Activated T-cell treated with anti-CD3 and anti-CD28 coated beads for 48 hours (primary cell): Measurements from ENCODE around the gene CATSPERB.
"Not testable (repeated sequence)": the region's sequence is repeated elsewhere in the genome, so short reads cannot be mapped to it uniquely, and the experiment has no call there.

ENCODE experiments used
- DNase-seq: peaks from one replicate; pipeline ENCODE4 v3.0.0-alpha.2; 2020; ENCODE audit warnings: low read depth

CATSPERB gene

DNA sequence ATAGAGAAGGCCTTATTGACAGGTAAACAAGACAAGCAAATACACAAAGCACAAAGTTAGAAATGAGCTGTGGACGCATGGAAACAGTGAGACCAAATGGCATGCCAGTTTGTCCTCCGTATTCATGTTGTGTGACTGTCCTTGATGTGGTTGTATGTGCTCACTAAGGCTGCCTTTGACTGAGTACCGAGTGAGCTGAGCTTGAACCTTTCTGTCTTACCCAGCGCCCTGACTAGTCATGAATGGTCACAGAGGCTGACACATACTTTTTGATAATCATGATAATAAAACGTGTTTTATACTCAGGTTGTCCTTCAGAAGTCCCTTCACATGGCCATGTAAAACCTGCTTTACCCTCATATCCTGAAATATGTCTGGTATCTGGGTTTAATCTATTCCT lies 553 bp upstream of the CATSPERB start:
- DNase-seq = no peak

DNA sequence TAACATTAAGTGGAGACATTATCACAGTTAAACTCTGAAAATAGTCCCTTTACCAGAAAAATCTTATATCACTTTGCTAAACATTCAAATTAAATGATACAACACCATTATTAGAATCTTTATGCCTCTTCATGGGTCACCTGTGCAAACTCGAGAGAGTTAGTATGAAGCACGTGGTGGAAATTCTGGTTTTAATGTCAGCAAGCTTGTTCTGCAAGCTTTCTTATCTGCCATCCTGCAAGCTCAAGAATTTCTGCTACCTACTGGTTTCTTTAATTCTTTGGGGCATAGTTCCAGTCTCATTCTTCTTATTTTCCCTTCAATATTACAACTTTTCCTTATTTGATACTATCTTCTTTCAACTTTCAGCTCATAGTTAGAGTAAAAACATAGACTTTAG lies 868 bp downstream of the CATSPERB start:
- DNase-seq = no peak

- no peak for DNase-seq
Observed at GRCh38 chr14:91729756-91730155, 2.1 kb downstream of the CATSPERB start.

GRCh38 chr14:91728616-91729183 lies 3.2 kb downstream of the CATSPERB start:
- DNase-seq = no peak

GRCh38 chr14:91727121-91727520 lies 4.8 kb downstream of the CATSPERB start:
- no peak for DNase-seq

DNA sequence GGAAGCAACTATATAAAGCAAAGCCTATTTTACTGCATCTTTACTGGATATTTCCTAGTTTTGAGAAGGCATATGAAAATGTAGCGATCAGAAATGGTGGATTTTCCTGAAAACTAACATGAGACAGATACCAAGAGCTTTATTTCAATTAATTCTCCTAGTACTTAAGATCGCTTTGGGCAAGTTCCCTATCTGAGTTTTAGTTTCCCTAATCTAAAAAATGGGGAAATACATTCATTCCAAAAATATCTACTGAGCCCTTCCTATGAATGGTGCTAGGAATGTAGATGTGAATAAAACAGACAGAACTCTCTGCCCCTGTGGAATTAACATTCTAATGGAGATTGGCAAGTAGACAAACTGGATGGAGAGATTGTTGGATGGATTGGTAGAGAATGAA lies 8.4 kb downstream of the CATSPERB start:
- DNase-seq = no peak

GRCh38 chr14:91722386-91722785 lies 9.5 kb downstream of the CATSPERB start:
- DNase-seq = no peak

GRCh38 chr14:91719839-91720238 lies 12.0 kb downstream of the CATSPERB start:
- no peak for DNase-seq

DNA sequence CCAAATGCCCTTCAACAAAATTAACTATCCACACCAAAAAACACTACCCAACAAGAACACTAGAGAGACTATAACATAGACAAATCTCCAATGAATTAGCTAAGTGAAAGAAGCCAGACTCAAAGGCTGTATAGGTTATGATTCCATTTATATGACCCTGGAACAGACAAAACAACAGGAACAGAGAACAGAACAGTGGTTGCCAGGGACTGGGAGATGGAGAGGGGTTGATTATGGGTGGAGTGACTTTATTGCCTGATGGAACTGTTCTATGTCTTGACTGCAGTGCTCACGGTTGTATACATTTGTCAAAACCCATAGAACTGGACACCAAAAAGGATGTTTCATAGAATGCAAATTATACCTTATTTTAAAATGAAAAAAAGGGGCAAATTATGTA lies 14.9 kb downstream of the CATSPERB start:
- DNase-seq = no peak

DNA sequence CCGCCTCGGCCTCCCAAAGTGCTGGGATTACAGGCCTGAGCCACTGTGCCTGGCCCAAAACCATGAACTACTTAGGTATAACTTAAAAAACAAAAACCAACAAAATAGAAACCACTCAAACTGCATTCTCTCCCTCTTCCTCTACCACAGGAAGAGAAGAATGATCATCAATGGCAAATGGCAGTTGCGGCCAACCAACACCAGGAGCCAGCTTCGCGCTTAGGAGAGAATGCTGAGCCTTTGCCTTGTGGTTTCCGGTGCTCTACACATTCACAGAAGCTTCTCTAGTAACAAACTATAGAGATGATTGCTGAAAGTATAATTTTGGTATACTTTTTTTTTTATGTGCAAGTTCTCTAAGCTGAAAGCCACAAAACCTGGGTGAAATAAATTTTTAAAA lies 17.1 kb downstream of the CATSPERB start:
- peak; percentile 5 for DNase-seq

- DNase-seq = no peak
Observed at GRCh38 chr14:91708795-91709194, 23.1 kb downstream of the CATSPERB start.

GRCh38 chr14:91706996-91707395 lies 24.9 kb downstream of the CATSPERB start:
- DNase-seq = no peak

GRCh38 chr14:91694643-91695042 lies 37.2 kb downstream of the CATSPERB start:
- DNase-seq = no peak

GRCh38 chr14:91693346-91693745 lies 38.5 kb downstream of the CATSPERB start:
- no peak for DNase-seq

GRCh38 chr14:91692075-91692474 lies 39.8 kb downstream of the CATSPERB start:
- no peak for DNase-seq

DNA sequence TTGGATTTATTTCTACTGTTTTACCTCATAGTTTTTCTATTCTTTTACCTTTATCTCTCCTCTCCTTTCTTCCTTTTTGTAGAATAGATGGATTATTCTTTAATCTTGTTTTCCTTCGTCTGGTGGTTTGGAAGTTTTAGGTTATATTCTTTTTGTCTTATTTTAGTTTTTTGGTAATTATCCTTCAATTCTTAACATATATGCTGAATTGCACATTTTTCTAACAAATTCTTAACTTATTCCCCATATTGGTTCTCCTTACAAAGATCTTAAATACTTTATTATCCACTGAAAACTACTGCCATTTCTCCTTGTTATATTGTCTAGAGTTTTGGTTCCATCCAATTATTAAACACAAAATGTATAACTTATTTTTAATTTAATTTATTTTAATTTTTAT lies 42.3 kb downstream of the CATSPERB start:
- DNase-seq = no peak

- not testable (repeated sequence) for DNase-seq
Observed at GRCh38 chr14:91687436-91687835, 44.5 kb downstream of the CATSPERB start.

DNA sequence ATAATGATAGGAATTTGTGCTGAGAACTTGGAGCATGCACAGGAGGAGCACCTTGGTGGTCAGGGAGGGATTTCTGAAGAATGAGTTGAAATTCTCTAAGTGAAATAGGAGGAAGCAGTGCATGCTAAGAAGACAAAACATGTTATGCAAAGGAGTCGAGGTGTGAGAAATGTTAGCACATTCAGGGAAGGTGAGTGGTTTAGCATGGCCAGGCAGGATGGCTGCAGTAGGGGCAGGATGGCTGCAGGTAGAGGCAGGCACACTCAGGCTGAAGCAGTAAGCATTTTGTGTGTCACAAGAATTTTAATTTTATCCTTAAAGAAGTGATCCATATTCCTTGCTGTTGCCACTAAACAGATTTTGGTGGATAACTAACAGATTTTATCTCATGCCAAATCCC lies 46.3 kb downstream of the CATSPERB start:
- DNase-seq = no peak

GRCh38 chr14:91681893-91682563 lies 49.9 kb downstream of the CATSPERB start:
- DNase-seq = peak; percentile 3

DNA sequence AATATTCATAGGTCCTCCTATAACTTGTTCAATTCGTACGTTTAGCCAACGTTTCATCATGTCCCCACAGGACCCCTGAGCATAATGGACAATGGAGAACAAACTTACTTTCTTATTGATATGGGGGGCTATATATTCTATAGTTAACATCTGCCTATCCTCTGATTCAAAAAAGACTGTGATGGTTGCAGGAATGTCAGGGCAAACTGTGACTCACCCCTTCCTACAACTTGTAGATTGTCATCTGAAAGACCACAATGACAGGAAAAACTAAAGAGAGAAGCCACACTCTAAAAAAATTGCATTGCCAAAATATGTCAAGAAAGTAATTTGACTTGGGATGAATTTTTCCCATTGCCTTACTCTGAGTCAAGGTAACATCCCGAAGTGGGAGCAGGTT lies 50.8 kb downstream of the CATSPERB start:
- DNase-seq = no peak

DNA sequence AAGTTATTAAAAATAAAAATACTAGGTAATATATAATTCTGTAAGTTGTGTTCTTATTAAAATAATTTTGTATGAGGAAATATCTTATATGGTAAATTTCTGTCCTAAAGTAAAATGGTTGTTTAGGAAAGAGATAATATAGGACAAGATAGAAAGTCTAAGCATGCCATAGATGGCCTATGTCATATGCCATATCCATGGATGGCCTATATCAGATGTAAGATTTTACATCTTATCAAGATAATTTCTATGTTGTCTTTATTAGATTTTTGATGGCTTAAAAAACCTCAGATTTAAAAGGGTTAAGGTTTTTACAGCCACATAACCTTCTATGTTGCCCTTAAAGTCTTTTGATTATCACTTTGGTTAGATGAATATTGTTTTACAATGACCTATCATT lies 52.6 kb downstream of the CATSPERB start:
- no peak for DNase-seq

GRCh38 chr14:91677687-91678086 lies 54.2 kb downstream of the CATSPERB start:
- not testable (repeated sequence) for DNase-seq

DNA sequence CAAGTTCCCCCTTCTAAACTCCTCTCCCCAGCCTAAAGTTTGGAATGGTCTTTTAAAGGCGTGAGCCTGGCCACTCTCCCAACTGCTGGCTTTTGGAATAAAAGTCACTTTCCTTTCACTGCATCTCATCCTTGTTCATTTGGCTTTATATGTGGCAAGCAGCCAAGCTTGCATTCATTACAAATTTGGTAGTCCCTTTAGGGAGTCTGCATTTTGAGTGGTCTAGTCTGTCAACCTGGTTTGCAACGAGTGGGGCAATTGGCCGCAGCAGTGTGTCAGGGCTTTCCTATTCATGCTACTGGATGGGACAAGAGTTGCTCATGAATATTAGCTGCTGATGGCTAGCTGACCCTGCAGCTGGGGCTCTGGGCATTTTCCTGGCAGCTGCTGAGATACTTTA lies 57.0 kb downstream of the CATSPERB start:
- DNase-seq = no peak

- no peak for DNase-seq
Observed at GRCh38 chr14:91669867-91670266, 62.0 kb downstream of the CATSPERB start.
